Activated CD4-positive, alpha-beta T cell treated with anti-CD3 and anti-CD28 coated beads, Interleukin-2, amount 50 U/mL, for 16 hours (primary cell): ENCODE measurements around the gene IQGAP2.
"Not testable (repeated sequence)": the region's sequence is repeated elsewhere in the genome, so short reads cannot be mapped to it uniquely, and the experiment has no call there.

Experiments
- DNase-seq: peaks from one replicate; pipeline ENCODE4 v3.0.0-alpha.2; 2020

IQGAP2 gene

DNA sequence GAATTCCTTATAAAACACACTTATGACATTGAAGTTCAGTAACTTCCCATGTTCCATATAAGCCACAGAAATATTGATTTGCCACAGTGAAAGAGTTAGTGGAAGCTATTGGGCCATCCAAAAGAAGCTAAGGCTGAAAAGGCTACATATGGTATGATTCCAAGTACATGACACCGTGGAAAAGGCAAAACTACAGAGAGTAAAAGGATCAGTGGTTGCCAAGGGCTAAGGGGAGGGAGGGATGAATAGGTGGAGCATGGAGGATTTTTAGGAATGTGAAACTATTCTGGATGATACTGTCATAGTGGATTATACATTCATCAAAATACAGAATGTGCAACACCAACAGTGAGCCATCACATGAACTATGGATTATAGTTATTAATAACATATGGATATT lies 110.4 kb downstream of the IQGAP2 start:
- DNase-seq: no peak

DNA sequence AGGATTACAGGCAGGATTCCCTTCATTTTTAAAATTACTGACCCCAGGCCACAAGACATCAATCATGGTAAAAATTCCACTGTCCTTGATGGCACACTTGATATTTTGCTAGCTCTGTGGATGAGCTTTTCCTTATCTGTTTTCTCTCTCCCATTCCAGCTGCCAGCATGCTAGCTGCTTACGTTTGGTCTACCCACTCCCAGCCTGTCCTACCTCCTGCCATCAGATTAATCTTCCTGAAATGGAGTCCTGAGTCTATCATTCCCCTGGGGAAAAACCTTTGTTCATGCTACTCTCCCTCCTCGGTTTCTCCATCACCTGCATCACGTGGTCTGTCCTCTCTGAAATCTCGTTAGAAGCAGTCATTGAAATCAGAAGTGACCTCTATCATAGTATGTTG lies 111.2 kb downstream of the IQGAP2 start:
- DNase-seq: no peak

DNA sequence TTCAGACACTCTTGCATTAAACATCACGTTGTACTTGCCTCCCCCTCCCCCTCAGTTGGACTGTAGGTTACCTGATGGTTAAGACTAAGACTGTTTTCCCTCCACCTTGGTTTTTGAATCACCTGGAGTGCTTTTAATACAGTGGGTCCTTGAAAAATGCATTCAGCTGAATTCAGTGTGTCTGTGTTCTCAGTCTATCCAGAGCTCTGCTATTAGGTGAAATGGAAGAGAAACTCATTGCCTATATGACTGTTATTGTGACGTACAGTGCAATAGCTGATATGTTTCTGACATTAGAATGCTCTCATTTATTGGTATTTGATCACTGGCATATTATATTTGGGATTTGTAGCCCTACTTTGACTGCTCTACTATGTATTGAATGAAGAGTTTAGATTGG lies 111.6 kb downstream of the IQGAP2 start:
- no peak for DNase-seq

DNA sequence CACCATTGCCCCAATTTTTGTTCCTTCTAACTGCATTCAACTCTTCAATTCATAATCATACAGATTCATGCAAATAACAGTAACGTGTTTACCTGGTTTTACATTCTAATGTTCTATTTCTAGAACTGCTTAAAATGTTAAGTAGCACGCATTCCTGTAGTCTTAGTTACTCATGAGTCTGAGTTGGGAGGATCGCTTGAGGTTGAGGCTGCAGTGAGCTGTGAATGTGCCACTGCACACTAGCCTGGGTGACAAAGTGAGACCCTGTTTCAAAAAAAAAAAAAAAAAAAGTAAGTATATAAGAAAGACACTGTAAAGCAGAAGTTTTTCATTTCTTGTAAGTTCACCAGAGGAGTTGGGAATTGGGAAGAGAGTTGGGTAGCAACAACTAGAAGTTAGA lies 114.2 kb downstream of the IQGAP2 start:
- no peak for DNase-seq

DNA sequence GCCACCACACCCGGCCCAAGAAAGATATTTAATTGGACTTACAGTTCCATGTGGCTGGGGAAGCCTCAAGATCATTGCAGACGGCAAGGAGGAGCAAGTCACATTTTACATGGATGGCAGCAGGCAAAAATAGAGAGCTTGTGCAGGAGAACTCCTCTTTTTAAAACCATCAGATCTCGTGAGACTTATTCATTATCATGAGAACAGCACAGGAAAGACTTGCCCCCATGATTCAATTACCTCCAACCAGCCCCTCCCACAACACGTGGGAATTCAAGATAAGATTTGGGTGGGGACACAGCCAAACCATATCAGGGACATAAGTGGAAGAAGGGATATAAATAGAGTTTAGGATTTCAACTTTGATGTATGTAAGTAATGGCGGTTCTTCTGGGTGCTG lies 115.2 kb downstream of the IQGAP2 start:
- DNase-seq: not testable (repeated sequence)

DNA sequence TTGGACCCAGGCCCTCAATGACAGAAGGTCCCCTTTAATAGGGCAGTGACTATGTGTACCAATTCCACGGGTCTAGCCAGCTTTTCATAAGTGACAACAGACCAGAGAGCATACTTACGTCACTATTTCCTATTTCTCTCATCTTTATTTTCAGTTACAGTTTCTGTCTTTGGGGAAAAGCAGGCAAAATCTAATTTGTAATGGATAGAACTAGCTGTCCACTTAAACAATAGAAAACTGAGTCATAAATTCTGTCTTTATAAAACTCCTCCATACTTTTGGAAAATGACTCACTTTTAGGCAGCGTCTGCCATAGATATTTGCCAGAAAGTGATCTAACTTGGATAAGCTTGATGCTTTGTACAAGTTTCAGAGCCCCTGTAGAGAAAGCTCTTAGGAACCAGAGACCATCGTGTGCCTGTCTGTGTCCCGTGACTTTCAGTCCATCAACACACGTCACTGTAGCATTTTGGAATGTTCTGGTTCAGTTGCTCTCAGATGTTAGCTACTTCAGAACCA lies 118.2 kb downstream of the IQGAP2 start:
- peak; percentile 51 for DNase-seq

DNA sequence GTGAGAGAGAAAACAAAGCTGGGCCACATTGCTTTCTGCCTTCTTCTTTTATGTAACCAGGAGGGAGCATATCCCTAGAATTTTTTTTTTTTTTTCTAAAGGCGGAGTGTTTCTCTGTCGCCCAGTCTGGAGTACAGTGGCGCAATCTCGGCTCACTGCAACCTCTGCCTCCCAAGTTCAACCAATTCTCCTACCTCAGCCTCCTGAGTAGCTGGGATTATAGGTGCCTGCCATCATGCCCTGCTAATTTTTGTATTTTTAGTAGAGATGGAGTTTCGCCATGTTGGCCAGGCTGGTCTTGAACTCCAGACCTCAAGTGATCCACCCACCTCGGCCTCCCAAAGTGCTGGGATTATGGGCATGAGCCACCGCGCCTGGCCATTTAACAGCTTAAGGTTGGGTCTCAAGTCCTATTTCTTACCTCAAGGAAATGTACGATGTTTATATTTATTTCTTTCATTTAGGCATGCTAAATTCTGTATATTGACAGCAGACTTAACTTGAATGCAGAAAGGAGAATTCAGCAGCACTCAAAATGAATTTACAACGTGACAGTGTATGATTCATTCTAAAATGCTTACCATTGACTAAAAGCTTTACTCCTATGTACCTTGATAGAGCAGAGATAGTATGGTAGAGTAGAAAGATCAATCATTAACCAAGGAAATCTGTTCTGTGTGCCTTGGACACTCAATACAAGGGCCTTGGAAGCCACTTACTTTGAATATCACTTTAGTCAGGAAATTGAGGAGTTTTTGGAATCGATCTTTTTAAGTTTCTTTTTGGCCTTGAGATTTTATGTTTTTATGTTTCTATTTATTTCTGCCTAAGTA lies 119.2 kb downstream of the IQGAP2 start:
- DNase-seq: no peak

DNA sequence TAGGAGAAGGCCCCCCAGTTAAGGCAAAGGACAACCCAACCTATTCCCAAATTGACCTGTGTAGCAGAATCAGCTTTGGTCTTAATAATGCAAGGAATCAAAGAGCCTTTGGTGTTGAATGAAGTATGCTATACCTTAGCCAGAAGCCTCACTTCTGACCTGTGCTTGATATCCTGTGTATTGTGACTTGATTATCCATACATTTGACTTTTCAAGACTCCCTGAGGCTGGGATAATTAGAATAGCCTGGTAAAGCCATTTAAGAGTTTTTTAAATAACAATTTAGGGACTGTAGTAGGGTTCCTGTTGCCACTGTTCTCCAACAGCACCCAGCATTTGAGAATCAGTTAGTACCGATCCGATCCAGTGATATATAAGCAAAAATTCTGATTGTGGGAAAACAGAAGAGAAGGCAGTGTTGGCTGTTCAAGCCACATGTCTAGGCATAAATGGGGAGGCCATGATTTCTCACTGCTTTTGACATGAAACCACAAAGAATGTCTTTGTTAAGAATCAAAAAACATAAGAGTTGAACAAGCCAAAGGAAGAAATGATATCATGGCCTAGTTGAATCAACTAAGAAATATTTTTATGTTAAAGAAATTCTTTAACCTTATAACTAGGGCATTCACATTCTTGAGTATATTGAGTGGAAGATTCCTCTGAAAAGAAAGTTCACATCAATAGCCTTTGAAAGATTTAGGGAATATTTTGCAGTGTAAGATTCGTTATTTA lies 121.2 kb downstream of the IQGAP2 start:
- DNase-seq: no peak

DNA sequence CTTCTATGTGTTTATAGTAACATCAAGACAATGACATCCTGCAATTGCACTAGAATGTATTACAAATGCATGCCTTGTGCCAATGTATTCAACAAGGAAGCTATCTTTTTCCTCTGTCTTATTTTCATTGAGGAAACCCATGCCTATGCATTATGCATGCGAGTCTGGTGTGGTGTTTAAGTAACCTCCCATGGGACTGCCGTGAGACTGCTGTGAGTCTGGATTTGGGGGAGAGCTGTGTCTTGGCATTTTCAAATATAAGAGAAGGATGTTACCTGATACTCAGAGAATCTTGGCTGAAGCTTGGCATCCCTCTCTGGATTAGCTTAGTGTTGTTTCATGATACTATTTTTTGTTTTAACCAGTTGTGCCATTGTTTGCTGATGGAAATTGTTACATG lies 121.8 kb downstream of the IQGAP2 start:
- DNase-seq: no peak

DNA sequence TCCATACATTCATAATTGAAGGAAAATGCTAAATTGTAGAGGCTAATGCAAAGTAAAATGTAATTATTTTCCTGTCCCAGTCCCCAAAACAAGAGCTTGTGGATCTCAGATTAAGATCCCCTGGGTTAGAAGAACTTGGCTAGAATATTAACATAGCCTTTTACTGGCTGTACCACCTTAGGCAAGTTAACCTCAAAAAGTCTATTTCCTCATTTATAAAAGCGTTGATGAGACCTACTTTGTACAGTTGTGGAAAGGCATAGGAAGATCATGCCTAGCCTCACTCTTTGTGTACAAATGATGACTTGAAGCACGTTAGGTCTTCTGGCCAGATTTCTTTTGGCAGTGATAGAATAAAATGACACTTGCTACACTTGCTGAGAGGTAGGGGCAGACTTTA lies 122.9 kb downstream of the IQGAP2 start:
- DNase-seq: no peak

DNA sequence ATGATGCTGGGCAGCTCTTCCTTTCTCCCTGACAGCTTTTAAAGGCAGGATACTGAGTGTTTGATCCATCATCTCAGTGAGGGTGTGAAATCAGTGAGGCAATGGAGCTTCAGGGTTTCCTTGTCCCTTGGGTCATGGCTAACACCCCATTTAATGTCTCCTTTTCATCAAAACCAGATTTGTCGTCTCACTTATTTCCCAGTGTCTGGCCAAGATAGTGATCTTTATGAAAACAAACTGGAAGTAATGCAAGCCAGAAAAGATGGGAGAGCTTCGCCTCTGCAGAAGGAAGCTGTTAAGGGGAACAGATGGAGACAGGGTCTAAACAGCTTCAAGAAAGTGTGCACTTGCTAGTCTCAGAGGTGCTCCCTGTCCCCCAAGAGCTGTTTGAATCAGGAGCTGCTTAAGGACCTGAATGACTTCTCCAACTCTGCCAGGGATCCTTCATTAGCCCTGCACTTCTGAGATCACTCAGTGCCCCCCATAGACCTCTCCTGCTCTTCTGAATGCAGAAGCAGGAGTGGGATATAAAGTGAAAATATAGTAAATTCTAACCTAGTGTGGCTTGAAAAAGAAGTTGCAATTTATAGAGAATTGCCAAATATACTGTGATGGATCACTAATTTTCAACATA lies 124.0 kb downstream of the IQGAP2 start:
- DNase-seq: no peak

DNA sequence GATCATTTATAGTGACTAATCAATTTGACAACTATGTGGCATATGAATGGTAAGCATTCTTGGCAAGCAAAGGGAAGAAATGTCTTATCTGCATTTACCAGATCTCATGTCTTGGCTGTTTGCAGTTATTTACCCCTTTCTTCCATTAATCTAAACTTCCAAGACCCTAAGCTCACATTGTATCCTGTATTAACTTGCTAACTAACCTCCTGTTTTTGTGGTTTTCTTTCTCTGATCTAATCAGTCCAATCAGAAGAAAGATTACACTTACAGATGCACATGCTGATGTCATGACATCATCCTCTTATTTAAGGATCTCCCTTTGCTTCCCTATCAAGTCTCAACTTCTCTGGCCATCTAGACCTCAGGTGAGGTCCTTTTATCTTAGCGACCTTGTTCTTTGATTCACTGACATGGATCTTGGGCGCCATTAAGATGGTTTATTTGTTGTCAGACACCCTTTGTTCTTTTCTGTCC lies 124.6 kb downstream of the IQGAP2 start:
- DNase-seq: no peak

DNA sequence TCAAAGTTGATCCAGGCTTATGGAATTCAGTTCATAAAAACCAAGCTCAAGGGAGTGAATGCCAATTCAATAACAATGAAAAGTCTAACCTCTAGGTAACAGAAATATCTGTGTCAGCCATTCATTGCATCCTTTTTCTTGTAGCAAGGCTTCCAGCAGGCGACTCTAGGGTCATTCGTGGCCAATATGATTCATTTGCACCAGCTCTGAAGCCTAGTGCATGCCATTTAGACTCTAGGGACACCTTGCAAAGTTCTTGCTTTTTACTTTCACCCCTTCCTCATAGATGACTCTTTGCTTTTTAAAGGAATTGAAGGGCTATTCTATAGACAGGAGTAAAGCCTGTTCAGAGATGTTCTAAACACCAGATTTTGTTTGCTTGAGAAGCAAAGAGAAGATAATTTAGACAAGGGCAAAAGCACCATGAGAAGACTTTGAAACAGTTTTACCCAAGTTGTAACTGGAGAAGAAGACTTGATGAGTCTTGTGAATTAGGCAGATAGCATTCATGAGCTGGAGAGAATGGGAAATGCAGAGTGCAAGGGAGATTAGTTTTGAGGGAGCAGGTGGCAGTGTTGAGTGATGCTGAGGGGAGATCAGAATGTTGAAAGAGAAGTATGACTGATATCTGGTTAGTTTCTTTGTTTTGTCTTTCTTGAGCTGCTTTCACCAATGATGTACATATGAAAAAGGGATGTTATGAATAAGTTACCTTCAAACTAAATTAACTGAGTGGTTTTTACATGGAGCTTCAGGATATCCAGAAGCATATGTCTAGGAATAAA lies 125.7 kb downstream of the IQGAP2 start:
- DNase-seq: no peak

DNA sequence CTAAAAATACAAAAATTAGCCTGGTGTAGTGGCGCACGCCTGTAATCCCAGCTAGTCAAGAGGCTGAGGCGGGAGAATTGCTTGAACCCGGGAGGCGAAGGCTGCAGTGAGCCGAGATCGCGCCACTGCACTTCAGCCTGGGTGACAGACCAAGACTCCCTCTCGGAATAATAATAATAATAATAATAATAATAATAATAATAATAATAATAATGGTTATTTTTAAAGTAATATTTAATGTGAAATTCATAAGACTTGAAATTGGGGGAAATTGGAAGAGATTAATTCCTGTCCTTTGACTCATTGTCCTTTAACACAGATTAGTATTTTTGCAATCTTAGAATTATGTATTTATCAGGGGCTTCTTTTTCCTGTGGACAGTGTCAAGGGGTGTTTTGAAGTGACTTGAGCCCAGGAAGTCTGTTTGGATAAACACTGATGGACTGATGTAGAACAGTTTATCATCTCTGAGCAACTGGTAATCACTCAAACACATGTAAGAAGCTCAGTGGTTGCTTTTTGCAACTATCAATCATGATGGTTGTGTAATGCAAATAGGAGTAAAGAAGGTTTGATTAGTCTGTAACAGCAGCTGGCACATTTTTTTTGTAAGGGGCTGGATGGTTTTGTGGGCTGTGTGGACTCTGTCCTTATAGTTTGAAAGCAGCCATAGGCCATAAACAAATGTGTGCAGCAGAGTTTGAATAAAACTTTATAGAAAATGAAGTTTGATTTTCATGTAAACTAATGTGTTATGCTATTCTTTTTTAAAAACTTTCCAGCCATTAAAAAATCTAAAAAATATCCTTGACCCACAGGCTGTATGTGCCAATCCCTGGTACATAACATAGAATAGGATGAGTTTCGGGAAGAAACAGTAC lies 126.6 kb downstream of the IQGAP2 start:
- DNase-seq: no peak

DNA sequence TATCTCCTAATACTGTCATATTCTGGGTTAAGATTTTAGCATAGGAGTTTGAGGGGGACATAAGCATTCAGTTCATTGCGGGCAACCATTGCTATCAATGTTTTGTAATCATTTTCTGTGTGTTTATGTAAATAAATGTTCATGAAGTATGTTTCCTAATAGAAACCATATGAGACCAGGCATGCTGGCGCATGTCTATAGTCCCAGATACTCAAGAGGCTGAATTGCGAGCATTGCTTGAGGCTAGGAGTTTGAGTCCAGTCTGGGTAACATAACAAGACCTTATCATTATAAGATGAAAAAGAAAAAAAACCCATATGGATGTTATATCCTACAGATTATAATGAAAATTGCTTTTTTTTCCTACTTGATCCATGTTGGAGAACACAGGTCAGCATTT lies 129.0 kb downstream of the IQGAP2 start:
- DNase-seq: no peak

DNA sequence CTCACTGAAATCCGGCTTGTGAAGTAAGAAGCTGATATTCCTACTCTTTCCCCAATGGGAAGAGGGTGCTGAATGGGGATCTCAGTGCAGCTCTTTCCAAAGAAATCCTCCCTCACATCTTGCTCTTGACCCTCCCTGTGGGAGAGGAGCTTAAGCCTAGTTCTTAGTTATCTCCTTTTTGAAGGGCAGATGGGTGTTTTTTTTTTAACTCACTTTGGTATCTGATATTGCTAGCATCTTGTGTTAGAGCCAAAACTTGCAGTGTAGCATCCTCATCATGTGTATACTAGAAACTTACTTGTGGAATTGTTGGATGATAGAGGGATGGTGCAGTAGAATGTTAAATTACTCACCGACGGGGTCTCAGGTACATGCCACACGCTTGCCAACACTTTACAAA lies 129.9 kb downstream of the IQGAP2 start:
- DNase-seq: no peak

DNA sequence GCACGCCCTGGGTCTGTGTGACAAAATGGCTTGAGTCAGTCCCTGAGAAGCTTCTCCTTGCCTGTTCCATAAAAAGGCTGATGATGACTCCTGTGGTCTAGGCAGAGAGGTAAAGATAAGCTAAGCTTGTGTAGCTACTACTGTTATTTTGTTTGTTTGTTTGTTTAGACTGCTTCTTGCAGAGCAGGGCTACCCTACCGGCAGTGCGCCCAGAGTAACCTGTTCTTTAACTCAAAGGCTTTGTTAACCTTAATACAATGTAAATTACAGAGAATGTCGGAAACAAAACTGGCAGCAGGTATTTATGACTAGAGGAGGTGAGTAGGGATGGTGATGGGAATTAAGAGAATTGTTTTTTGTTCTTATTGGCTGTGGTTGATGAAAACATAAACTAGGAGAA lies 132.5 kb downstream of the IQGAP2 start:
- DNase-seq: no peak

DNA sequence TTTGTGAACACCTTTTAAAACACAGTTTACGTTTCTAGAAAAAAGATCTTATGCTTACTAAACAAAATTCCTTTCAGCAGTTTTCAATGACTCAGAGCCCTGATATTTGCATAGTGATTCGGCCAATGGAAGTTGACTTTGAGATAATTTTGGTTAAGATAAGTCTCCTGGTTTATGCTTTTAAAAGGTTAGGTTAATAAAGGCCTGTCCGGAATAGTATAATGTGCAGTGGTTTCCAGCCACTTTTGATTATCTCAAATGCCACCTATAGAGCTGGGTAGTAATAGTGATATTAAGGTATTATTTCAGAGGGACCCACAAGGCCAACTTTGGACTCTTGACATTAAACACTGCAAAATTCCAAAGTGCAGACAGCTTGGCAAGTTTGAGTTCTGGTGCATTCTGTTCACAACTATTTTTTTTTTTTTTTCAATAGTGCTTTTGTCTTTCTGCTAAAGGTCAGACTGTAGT lies 134.0 kb downstream of the IQGAP2 start:
- no peak for DNase-seq

DNA sequence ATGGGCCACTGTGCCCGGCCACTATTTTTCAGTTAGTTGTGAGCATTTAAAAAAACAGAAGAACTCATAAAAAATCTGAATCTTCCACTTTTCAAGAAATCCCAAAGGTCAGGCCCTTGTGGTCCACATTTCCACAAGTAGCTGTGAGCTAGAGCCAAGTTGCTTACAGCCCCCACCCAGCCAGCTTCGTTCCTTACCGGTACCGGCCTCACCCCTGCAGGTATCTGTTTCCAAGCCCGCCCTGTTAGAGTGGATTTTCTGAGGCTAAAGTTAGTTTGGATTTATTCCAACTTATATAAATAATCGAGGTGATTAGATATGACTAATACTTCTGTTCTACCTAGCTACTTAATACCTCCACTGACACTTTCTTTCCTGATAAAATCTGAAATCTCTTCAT lies 139.2 kb downstream of the IQGAP2 start:
- no peak for DNase-seq

DNA sequence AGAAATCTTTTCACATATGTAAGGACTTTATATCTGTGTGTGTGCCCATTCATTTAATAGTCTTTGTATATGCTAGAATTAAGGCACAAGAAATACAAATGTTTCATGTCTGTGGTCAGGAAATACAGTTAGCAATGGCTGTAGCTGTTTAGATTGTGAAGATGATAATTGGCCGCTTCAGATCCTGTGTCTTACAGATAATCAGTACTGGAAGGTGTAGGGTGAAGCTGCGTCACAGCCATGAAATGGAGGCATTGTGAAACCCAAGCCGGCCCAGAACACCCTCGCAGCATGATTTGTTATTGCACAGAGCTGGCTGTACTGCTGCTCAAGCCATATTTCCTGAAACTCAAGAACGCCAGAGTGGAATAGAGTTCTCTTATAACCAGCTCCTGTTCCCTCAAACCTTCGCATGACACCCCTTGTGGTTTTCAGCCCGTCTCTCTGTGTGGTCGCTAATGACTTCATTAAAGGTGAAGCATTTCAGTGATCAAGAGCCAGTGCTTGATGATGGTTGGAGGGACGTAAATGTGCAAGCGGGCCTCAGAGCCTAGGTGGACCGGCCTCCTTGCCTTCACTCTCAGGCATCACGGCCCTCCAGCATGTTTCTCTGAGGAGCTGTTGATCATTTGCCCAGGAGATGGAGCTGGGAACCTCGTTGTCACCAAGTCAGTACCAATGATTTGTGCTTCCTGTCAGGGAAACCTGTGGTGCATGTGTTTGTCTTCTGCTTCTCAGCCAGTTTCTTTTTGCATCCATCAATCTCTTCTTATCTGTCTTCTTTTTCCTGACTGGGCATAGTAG lies 140.0 kb downstream of the IQGAP2 start:
- DNase-seq: peak; percentile 80
